K562 treated with DMSO at 1 percent for 24 hours (cell line): ENCODE results near the gene TVP23A. TPM values are rescaled to one million over a fixed set of nuclear protein-coding genes. Genes with fewer than 3 reads are reported as not detected.

Experiments
- total RNA-seq: library from RNA; unstranded; fragments of 300-600 nt; gene quantifications from 2 replicates; pipeline ENCODE4 v1.2.3, GENCODE V29; 2022; ENCODE audit warnings: low read depth; ENCODE audit not compliant: insufficient read depth

The TVP23A gene
- total RNA-seq, result 0.12 TPM in 1 of 2 replicates, not detected in the other

GRCh38 chr16:10817963-10818941 lies at the start of gene TVP23A:
TSS of gene TVP23A (minus strand) at chr16:10818794. CDS start at chr16:10818493, 301 bp downstream.

GRCh38 chr16:10743610-10744369 lies 74.8 kb downstream of the TVP23A start, which contains the start of gene NUBP1:
TSS of gene NUBP1 (plus strand) at chr16:10743842. CDS start at chr16:10743864, 22 bp downstream.

Other genes with a start within 250 kb of the TVP23A start
- 3.0 and 3.6 TPM in 2 replicates for gene EMP2, start 238.2 kb downstream of the TVP23A start, total RNA-seq
- gene TEKT5, start 123.9 kb downstream of the TVP23A start, total RNA-seq, result 0.57 and 1.4 TPM in 2 replicates
- gene NUBP1, start 75.0 kb downstream of the TVP23A start, total RNA-seq, result 31.0 and 34.0 TPM in 2 replicates
- gene CIITA, start 58.4 kb upstream of the TVP23A start, total RNA-seq, result 0.43 TPM in 1 of 2 replicates, not detected in the other
- 57.6 and 64.7 TPM in 2 replicates for gene DEXI, start 123.7 kb upstream of the TVP23A start, total RNA-seq
- gene CLEC16A, start 125.8 kb upstream of the TVP23A start, total RNA-seq, result 24.4 and 24.6 TPM in 2 replicates